ENCODE data around the gene C4BPB. TPM values are rescaled to one million over a fixed set of nuclear protein-coding genes. Genes with fewer than 3 reads are reported as not detected.

Gene C4BPB
- total and polyA plus RNA-seq, 2 of the 8 experiments (the other 6 are each of a cell fraction or from before 2014, with no cell fraction given) = not detected

DNA sequence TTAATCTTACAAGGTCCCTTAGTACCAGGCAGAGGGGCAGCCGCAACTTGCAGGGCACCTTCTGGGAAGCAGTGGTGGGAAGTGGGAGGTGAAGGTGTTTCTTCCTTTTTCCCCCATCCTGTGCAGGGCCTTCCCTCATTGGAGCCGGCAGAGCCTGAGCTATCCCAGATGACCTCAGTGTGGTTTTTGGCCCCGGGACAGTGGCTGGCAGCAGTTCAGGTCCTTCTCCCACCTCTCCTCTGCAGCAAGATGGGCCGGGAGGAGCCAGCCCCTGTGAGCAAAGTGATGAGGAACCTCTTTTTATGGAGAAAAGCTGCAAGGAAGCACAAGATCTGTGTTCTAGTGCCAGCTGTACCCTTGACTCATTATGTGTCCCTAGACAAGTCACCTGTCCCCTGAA is 28.8 kb upstream of the C4BPB start:
- CTCF ChIA-PET (ENCODE audit: partially characterized antibody) = interaction anchor here (0.9 to 3.5 kb wide), 14 partner anchors 11 to 363 kb away, joined by 3 to 21 read pairs (median 5); partner anchors contain the start of gene C1orf116
- peak overlapping the region; percentile 60 for H3K23ac ChIP-seq (ENCODE audit: insufficient read length)
- no peaks in the 10 kb centered on the region for H4K20me1 ChIP-seq (replicated peaks in 1 of 2; ENCODE audit: control insufficient read depth in 1 of 2, insufficient read depth in 2 of 2, low read length in 2 of 2)
- H3K9ac ChIP-seq (replicated peaks in 1 of 4; ENCODE audit: extremely low read depth in 1 of 4, low read depth in 3 of 4, low read length in 3 of 4) = no peak overlapping the region; a peak in 1 of 7 replicates
- no peak overlapping the region for H2BK12ac ChIP-seq (ENCODE audit: low read depth, low read length)
- FAIRE-seq (no peak), DNase-seq (ENCODE audit: low read depth in 1 of 2, low spot score in 2 of 2) (no peak)
- WGBS, 2 experiments (ENCODE audit: extremely low coverage in 1 of 2, insufficient coverage in 1 of 2, insufficient read length in 1 of 2, insufficient replicate concordance in 2 of 2, low coverage in 1 of 2, low lambda C conversion rate in 2 of 2, missing lambda C conversion rate in 1 of 2) = 86% methylated on average over 4 of the region's 4 CpGs; no CpG with 5 or more reads in 1 of the 2 experiments
- no peaks in the 10 kb centered on the region for H3K23me2 ChIP-seq (ENCODE audit: low read depth, low read length)
- H4K8ac ChIP-seq (ENCODE audit: extremely low read depth, insufficient read depth, low read length) = no peak overlapping the region
- H3K4me1 ChIP-seq (replicated peaks in 1 of 4; ENCODE audit: control insufficient read depth in 3 of 4, insufficient read depth in 4 of 4, low read length in 3 of 4) = peaks cover 0 to 3% (median 1%) of the 10 kb centered on the region in 4 experiments; a peak in 2 of 7 replicates
- peaks cover 2 to 22% (median 12%) of the 10 kb centered on the region in 4 experiments; a peak in 7 of 8 replicates for H3K36me3 ChIP-seq (ENCODE audit: control insufficient read depth in 2 of 4, insufficient read depth in 4 of 4, low read length in 3 of 4)
- no peak overlapping the region for H3K4me2 ChIP-seq (ENCODE audit: insufficient read depth in 1 of 2, low read depth in 2 of 2, low read length in 2 of 2)
- H3K4me3 ChIP-seq (ENCODE audit: extremely low read depth in 1 of 4, insufficient read depth in 2 of 4, low read depth in 3 of 4, low read length in 4 of 4) = no peak overlapping the region
- no peaks in the 10 kb centered on the region for H3K79me1 ChIP-seq (ENCODE audit: low read depth, low read length)
- H3K79me2 ChIP-seq (ENCODE audit: control insufficient read depth in 1 of 2, insufficient read depth in 2 of 2, low read length in 2 of 2) = no peaks in the 10 kb centered on the region
- no peak overlapping the region for H3K18ac ChIP-seq (ENCODE audit: extremely low read depth, low read length)
- no peak overlapping the region for H2AFZ ChIP-seq (ENCODE audit: low read length)
- POLR2A ChIA-PET (ENCODE audit: partially characterized antibody) = interaction anchor here (1.0 to 1.2 kb wide), 2 partner anchors 9 to 19 kb away, joined by 3 read pairs; partner anchors contain the start of gene YOD1
- H4K5ac ChIP-seq (ENCODE audit: insufficient read length, low read depth, low read length) = no peak overlapping the region
- H3K27ac ChIP-seq (ENCODE audit: low read depth, low read length) = no peak overlapping the region
- no peak overlapping the region for H3K56ac ChIP-seq (replicated peaks; ENCODE audit: insufficient read length, low read depth, low read length)
- no peak overlapping the region for H3K4ac ChIP-seq (replicated peaks; ENCODE audit: insufficient read length, low read depth, low read length)
- H2BK15ac ChIP-seq (ENCODE audit: low read length) = no peak overlapping the region
- H2AK5ac ChIP-seq (ENCODE audit: low read depth, low read length) = no peak overlapping the region
- no peak overlapping the region for H2BK120ac ChIP-seq (replicated peaks; ENCODE audit: low read depth, low read length)
- no peak overlapping the region for H2BK20ac ChIP-seq (ENCODE audit: low read length)
- no peaks in the 10 kb centered on the region for H3K9me3 ChIP-seq (ENCODE audit: insufficient read depth in 2 of 2, low read depth in 1 of 2, low read length in 1 of 2)
- H2BK5ac ChIP-seq (ENCODE audit: low read depth, low read length) = no peak overlapping the region
- no peak overlapping the region for H4K91ac ChIP-seq (replicated peaks; ENCODE audit: insufficient read length, low read length)
- no peak overlapping the region for H3K14ac ChIP-seq (ENCODE audit: insufficient read length)
- H3K27me3 ChIP-seq (replicated peaks in 1 of 4; ENCODE audit: control insufficient read depth in 3 of 4, extremely low read depth in 1 of 4, insufficient read depth in 3 of 4, low read length in 3 of 4) = no peaks in the 10 kb centered on the region
- TF ChIP-seq JUN (IDR thresholded peaks at IDR 0.05; ENCODE audit: low read depth, low read length) (no peak), EGR1 (IDR thresholded peaks at IDR 0.05; ENCODE audit: borderline replicate concordance, low read depth, low read length) (no peak), POLR2AphosphoS5 (IDR thresholded peaks at IDR 0.05; ENCODE audit: low read depth, low read length) (no peak), TBP (IDR thresholded peaks at IDR 0.05; ENCODE audit: low read depth, low read length) (no peak), MAFK (IDR thresholded peaks at IDR 0.05; ENCODE audit: low read depth, low read length) (no peak), TAF7 (optimal IDR thresholded peaks at IDR 0.05; ENCODE audit: borderline replicate concordance, low read depth, low read length) (no peak), CTBP2 (IDR thresholded peaks at IDR 0.05; ENCODE audit: borderline replicate concordance, insufficient read depth, insufficient read length, low read length) (no peak), SP2 (IDR thresholded peaks at IDR 0.05; ENCODE audit: low read length) (no peak), TEAD4 (IDR thresholded peaks at IDR 0.05; ENCODE audit: low read depth, low read length) (no peak), CBX5 (IDR thresholded peaks at IDR 0.05; ENCODE audit: low read depth, low read length) (no peak), SP1 (IDR thresholded peaks at IDR 0.05; ENCODE audit: low read depth, low read length) (no peak), NRF1 (IDR thresholded peaks at IDR 0.05; ENCODE audit: low read depth, low read length) (no peak), CEBPB (IDR thresholded peaks at IDR 0.05; ENCODE audit: low read depth, low read length) (no peak), ASH2L (IDR thresholded peaks at IDR 0.05; ENCODE audit: low read length) (no peak)
- TF ChIP-seq, protein P1, sequence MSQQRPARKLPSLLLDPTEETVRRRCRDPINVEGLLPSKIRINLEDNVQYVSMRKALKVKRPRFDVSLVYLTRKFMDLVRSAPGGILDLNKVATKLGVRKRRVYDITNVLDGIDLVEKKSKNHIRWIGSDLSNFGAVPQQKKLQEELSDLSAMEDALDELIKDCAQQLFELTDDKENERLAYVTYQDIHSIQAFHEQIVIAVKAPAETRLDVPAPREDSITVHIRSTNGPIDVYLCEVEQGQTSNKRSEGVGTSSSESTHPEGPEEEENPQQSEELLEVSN (IDR thresholded peaks at IDR 0.05) = no peak

Data from H1 (cell line).